B cell (primary cell): ENCODE measurements around the gene AKAP8.

ENCODE experiments used
- EZH2 ChIP-seq: IDR thresholded peaks from 2 replicates; pipeline ENCODE4 v1.6.1; 2012; ENCODE audit warnings: borderline replicate concordance, low read depth, mild to moderate bottlenecking, moderate library complexity, low read length; ENCODE audit not compliant: insufficient read depth, poor library complexity, severe bottlenecking
- TF ChIP-seq, protein P1 (sequence below): fragments of 200-600 bp; IDR thresholded peaks from one replicate; pipeline ENCODE4 v1.8.0; 2022; ENCODE audit warnings: antibody characterized with exemption, mild to moderate bottlenecking

DNA sequence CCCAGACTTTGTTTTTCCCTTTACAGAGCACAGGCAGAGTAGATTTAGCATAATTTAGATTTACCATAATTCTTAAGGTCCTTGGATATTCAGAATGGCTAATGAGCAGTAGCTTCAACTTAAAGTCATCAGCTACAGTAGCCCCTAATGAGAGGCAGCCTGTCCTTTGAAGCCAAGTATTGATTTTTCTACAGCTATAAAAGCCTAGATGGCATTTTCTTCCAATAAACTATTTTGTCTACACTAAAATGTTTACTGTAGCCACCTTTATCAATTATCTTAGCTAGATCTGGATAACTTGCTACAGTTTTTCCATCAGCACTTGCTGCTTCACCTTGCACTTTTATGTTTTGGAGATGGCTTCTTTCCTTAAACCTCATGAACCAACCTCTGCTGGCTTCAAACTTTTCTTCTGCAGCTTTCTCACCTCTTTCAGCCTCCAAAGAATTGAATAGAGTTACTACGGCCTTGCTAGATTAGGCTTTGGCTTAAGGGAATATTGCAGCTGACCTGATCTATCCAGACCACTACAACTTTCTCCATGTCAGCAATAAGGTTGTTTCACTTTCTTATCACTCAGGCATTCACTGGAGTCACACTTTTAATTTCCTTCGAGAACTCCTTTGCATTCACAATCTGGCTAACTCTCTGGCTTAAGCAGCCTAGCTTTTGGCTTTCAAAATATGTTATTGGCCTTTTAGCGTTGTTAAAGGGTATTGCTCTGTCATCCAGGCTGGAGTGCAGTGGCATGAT, 73.8 kb downstream of the AKAP8 start:
- TF ChIP-seq, protein P1, sequence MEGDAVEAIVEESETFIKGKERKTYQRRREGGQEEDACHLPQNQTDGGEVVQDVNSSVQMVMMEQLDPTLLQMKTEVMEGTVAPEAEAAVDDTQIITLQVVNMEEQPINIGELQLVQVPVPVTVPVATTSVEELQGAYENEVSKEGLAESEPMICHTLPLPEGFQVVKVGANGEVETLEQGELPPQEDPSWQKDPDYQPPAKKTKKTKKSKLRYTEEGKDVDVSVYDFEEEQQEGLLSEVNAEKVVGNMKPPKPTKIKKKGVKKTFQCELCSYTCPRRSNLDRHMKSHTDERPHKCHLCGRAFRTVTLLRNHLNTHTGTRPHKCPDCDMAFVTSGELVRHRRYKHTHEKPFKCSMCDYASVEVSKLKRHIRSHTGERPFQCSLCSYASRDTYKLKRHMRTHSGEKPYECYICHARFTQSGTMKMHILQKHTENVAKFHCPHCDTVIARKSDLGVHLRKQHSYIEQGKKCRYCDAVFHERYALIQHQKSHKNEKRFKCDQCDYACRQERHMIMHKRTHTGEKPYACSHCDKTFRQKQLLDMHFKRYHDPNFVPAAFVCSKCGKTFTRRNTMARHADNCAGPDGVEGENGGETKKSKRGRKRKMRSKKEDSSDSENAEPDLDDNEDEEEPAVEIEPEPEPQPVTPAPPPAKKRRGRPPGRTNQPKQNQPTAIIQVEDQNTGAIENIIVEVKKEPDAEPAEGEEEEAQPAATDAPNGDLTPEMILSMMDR, result no peak
- TF ChIP-seq EZH2, result no peak
